ENCODE results near the gene FHIT.

FHIT gene

DNA sequence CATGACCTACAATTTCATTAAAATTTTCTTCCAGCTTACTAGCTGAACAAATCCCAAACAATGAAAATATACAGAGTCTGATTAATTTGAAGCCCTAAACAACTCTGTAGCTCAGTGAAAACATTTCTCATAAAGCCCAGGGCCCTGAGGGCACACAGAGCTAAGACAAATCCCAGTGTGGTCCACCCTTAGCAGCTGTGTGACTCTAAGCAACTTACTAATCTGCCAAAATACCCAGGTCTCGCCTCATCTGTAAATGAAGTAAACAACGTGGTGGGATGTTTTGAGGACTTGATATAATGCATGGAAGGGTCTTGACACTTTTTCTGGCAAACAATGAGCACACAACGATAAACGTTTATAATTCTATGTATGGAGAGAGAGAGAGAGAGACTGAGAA, 158.4 kb downstream of the FHIT start:
- no peaks in the 10 kb centered on the region for H3K36me3 ChIP-seq
- DNase-seq: no peak
- TF ChIP-seq, protein P1, sequence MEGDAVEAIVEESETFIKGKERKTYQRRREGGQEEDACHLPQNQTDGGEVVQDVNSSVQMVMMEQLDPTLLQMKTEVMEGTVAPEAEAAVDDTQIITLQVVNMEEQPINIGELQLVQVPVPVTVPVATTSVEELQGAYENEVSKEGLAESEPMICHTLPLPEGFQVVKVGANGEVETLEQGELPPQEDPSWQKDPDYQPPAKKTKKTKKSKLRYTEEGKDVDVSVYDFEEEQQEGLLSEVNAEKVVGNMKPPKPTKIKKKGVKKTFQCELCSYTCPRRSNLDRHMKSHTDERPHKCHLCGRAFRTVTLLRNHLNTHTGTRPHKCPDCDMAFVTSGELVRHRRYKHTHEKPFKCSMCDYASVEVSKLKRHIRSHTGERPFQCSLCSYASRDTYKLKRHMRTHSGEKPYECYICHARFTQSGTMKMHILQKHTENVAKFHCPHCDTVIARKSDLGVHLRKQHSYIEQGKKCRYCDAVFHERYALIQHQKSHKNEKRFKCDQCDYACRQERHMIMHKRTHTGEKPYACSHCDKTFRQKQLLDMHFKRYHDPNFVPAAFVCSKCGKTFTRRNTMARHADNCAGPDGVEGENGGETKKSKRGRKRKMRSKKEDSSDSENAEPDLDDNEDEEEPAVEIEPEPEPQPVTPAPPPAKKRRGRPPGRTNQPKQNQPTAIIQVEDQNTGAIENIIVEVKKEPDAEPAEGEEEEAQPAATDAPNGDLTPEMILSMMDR (IDR thresholded peaks at IDR 0.05; ENCODE audit: low read depth, low read length): no peak
- no peaks in the 10 kb centered on the region for H3K9me3 ChIP-seq
- H3K4me3 ChIP-seq (ENCODE audit: low read depth, low read length): no peak overlapping the region
- peaks cover 3% of the 10 kb centered on the region for H3K4me1 ChIP-seq
- no peaks in the 10 kb centered on the region for H3K27me3 ChIP-seq

DNA sequence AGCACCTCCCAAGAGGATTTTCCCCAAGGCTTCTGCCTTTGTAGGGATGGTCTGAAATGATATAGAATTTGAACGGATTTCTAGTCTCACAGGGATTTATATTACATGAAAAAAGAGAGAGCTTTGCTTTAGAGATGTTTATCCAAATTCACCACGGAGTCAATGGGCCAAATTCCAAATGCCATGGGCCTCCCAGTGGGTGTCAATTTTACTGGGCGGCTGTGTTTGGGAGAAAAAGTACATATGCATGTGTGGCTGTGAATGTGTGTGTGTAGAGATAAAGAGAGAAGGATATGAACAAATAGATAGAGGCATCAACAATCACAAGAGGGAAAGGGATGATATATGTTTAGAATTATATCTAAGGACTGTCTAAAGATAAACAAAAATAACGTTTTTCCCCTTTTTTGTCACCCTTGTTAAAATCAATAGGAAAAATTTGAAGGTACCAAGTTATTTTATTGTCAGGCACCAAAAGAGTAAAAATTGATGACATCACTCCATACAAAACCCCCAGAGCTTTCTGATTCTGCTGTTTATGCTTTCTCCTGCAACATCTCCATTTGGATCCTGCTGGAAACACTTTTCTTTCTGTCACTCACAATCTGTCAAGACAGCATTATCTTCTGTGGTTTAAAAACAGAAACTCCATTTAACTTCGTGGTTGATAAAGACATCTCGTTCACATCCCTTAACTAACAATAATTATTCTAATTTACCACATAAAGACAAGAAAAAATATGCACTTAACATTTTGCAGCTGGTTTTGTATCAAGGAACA, 160.7 kb downstream of the FHIT start:
- Histone ChIP-seq H3K4me1 (peaks cover 11% of the 10 kb centered on the region), H3K4me3 (ENCODE audit: low read depth, low read length) (no peak overlapping the region), H3K27me3 (no peaks in the 10 kb centered on the region), H3K36me3 (no peaks in the 10 kb centered on the region), H3K9me3 (no peaks in the 10 kb centered on the region)
- no peak for DNase-seq
- TF ChIP-seq, protein P1 (IDR thresholded peaks at IDR 0.05; ENCODE audit: low read depth, low read length): no peak

DNA sequence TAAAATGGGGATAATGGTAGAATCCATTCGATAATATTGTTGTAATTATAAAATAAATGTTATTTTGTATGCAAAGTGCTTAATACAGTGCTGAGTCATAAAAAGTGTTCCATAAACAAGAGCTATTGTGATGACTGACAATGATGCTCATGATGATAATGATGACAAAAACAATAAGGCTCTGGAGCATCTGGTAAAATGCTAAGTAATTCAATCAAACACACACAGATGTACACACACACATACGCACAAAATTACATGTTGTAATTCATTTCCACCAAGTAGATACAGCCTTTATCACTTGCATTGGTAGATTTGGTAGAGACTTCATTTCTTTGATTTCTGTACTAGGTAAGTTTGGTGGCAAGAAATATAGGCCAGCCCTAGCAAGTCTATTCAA, 163.8 kb downstream of the FHIT start:
- no peak overlapping the region for H3K4me3 ChIP-seq (ENCODE audit: low read depth, low read length)
- H3K27me3 ChIP-seq: no peaks in the 10 kb centered on the region
- TF ChIP-seq, protein P1 (IDR thresholded peaks at IDR 0.05; ENCODE audit: low read depth, low read length): no peak
- no peaks in the 10 kb centered on the region for H3K9me3 ChIP-seq
- H3K4me1 ChIP-seq: peaks cover 11% of the 10 kb centered on the region
- DNase-seq: no peak
- no peaks in the 10 kb centered on the region for H3K36me3 ChIP-seq

DNA sequence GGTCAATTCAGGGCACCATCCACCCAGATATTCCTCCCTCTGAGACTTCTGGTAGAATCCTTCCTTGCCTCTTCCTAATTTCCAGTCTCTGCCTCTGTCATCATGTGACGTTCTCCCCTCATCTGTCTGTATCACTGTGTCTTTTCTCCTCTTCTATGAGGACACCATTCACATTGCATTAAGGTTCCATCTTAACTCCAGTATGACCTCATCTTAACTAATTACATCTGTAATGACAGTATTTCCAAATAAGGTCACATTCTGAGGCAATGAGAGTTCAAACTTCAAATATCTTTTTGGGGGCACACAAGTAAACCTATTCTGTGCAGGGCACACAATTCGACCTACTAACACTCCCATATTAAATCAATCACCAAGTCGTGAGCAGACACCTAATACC, 169.7 kb downstream of the FHIT start:
- Histone ChIP-seq H3K4me3 (ENCODE audit: low read depth, low read length) (no peak overlapping the region), H3K9me3 (no peaks in the 10 kb centered on the region), H3K36me3 (no peaks in the 10 kb centered on the region), H3K27me3 (no peaks in the 10 kb centered on the region), H3K4me1 (no peaks in the 10 kb centered on the region; the same call in 1 of the 2 replicates)
- DNase-seq: no peak
- TF ChIP-seq, protein P1 (IDR thresholded peaks at IDR 0.05; ENCODE audit: low read depth, low read length): no peak

DNA sequence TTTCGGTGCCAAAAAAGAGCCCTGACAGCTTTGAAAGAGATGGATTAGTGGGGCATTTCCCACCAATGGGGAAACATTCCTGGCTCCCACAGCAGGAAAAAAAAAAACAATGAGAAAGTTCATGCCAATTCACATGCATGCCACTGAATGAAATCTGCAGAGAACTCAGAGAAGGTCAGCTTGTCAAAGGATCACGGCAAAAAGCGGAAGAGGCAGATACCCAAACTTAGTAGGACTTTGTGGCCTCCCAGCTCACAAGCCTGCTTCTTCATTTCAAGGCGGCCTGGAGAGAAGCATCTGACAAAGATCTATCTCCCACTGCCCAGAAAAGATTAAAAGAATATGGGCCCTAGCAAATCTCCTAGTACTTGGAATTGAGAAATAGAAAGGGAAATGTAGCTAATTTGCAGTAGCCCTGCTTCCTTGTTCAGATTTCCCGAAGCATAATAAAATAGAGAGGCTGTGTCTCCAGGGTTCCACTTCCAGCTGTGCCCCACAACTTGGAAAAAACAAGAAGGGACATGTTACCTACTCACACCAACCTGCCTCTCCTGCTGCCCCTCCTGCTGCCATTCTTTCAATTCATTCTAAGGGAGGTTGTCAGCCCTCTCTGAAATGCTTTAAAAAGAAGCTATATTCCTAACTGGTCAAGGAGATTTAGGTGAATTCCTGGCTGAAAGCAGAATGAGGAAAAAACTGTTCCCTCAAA, 170.4 kb downstream of the FHIT start:
- Histone ChIP-seq H3K27me3 (no peaks in the 10 kb centered on the region), H3K4me3 (ENCODE audit: low read depth, low read length) (no peak overlapping the region), H3K9me3 (no peaks in the 10 kb centered on the region), H3K36me3 (no peaks in the 10 kb centered on the region), H3K4me1 (no peaks in the 10 kb centered on the region)
- no peak for DNase-seq
- TF ChIP-seq, protein P1 (IDR thresholded peaks at IDR 0.05; ENCODE audit: low read depth, low read length): no peak
